ENCODE data around the gene ARHGAP25.

ARHGAP25 gene

DNA sequence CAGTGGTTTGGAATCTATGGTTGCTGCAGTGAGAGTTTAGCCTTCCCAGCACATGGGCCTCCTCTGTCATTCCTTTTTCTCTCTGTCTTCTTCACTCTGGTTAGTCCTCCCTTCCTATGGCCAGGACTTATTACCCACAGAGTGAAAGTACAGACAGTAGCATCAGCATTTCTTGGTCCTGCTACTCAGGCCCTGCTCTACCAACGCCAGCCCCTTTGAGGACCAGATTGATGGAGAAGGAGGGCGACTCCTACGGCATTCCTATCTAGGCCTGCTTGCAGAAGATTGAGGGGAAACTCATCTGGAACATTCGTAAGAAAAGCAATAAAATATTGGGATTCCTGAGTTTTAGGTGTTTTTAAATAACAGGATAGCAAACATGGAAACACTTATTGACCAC, 93.1 kb downstream of the ARHGAP25 start:
- no peak for DNase-seq (ENCODE audit: low read depth in 2 of 3, low spot score in 1 of 3)

DNA sequence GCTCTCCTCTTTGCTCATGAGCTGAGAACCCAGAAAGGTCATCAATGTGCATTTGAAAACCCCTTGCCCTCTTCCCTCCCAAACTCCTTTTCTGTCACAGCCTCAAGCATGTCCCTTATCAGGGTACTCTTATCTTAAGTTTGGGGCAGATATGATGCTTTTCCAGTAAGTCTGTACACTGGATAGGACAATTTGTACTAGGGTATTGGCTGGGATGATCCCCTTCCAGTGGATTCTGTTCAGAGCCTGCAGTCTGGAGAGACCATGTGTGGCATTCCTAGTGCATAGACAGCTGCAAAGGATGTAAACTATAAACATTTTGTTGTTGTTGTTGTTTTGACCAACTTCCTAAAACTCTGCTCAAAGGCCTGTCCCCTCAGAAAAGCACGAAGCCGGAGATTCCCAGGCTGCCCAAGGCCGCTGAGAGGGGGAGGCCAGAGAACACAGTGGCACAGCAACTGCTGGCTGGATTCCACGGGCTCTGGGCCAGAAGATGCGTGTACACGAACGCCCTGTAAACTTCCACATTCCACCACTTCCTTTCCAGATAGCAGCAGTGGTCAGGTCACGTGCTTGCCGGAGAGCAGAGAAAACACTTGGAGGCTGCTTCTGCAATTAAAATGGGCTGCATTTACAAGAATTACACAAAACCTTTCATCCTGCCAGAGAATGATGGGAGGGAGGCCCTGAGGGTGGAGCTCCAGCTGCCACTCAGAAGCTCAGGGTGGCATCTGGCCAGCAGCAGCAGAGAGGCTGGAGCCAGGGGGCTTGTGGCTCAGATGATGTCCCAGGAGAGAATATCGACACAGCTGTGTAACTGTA, 94.5 kb downstream of the ARHGAP25 start:
- DNase-seq (ENCODE audit: low read depth in 2 of 3, low spot score in 1 of 3), result peak; percentile 35 to 58 (median 39)

DNA sequence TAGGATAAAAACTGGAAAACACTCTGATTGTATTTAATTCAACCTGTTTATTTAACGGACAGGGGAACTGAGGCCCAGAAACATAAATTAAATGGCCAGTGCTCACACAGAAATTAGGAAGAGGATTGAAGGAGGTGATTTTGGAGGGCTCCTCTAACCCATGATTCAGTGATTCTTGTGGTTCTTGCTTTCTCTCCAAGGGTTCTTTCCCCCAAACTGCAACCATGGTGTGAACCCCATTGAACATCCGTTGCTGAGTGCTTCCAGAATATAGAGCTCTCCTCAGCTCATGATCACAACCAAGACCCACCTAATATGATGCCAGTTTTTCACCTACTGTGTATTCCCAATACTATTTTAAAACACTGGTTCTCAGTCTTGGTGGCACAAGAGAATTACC, 95.1 kb downstream of the ARHGAP25 start:
- no peak for DNase-seq (ENCODE audit: low read depth in 2 of 3, low spot score in 1 of 3)

DNA sequence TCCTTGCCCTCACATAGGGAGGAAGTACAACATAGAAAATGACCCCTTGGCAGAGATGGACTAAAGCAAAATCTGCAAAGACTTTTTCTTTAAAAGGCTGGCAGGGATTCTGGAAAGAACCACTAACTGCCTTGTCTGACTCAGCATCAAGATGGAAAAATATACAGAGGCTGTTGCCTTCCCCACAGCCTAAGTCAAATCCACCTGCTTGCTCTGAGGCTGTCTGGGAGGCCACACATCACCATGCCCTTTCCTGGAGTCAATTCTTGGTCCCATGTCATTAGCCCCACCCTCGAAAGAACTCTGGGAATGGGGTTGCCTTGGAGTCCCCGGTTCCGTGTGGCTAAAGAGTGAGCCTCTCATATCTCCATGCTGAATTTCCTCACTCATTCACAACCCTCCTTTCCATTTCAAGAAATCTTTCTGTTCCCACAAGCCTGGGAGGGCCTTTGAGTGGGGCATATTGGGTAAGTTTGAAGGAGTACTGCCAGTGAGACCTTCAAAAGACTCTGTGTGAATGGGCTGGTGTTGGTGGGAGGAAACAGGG, 97.1 kb downstream of the ARHGAP25 start:
- no peak for DNase-seq (ENCODE audit: low read depth in 2 of 3, low spot score in 1 of 3)

DNA sequence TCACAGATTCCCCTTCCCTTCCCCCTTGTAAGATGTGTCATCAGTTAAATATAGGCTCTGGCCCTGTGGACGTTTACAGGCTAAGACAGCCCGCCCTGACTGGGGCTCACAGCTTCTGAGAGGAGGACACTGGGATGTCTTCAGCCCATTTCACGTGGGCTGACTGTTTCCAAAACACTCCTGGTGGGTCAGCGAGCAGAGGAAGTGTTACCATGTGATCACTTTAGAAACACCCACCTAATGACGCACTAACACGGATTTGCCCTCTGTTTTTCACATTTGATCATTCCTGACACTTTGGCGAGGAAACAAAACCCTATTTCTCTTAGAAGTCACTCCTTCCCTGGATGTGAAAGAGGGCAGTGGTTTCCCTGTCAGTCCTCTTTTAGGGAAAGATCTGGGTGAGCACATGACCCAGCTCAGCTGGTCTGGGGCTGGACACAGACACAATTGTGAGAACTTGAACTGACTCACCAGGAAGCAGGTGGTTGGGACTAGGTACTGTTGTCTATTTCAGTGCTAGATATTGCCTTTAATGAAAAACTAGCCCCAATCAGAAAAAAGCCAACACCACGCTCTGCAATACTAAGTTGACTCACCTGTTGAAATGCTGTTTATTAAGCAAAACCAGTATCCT, 97.7 kb downstream of the ARHGAP25 start:
- DNase-seq (ENCODE audit: low read depth in 2 of 3, low spot score in 1 of 3), result peak in 1 of 3 donors; percentile 32

DNA sequence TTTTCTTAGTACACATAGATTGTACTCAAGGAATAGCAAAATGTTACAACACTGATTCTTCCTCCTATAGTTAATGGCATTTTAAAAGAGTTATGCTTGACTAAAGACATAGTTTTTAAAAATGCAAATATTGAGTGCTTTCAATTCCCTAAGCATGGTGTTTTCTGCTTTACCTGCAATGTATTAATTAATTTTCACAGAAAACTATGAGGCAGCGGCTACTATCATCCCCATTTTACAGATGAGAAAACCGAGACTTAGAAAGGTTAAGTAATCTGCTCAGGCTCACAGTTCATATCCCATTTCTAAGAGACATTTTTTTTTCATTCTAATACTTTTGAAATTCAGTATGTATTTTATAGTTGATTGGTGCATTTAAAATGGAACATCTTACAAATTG, 98.6 kb downstream of the ARHGAP25 start:
- no peak for DNase-seq (ENCODE audit: low read depth in 2 of 3, low spot score in 1 of 3)

DNA sequence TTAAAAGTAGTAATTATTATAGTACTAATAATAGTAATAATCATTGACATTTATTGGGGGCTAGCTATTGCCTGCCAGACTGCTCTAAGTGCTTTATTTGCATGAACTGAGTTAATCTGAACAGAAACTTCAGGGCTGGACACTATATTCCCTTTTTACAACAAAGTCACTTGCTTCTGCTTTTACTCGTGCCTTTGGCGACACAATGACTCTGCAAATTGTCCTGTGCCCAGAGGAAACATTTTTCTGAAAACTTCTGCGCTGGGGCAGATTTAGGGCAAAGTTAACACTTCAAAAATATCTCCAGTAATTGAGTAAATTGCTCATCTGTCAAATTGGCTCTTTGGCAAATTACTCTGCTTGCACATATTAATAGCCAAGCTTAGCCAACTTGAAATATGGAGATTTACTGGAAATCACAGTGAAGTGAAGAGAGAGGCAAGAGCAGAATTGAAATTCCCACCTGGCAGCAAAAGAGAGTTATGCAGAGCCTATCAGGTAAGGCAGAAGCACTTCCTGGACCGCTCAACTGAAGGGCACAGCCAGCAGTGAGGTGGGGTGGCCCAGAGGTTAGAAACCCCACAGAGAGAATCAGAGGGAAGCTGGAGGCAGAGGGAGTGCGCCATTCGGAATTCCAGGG, 100.2 kb downstream of the ARHGAP25 start:
- DNase-seq (ENCODE audit: low read depth in 2 of 3, low spot score in 1 of 3), result no peak

DNA sequence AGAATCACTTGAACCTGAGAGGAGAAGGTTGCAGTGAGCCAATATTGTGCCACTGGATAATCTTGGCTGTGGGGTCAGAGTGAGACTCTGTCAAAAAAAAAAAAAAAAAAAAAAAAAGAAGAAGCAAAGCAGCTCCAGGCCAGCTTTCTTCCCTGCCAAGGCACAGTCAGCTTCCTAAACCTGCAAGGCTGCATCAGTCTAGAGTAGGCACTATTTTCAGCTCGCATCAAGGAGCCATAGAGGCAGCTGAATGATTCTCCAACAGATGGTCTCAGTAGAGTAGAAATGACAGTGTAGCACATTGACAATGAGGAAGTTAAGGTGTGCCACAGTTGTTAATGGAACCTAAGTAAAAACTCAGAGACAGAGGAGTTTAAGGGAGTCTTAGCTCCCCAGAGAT, 101.0 kb downstream of the ARHGAP25 start:
- no peak for DNase-seq (ENCODE audit: low read depth in 2 of 3, low spot score in 1 of 3)

DNA sequence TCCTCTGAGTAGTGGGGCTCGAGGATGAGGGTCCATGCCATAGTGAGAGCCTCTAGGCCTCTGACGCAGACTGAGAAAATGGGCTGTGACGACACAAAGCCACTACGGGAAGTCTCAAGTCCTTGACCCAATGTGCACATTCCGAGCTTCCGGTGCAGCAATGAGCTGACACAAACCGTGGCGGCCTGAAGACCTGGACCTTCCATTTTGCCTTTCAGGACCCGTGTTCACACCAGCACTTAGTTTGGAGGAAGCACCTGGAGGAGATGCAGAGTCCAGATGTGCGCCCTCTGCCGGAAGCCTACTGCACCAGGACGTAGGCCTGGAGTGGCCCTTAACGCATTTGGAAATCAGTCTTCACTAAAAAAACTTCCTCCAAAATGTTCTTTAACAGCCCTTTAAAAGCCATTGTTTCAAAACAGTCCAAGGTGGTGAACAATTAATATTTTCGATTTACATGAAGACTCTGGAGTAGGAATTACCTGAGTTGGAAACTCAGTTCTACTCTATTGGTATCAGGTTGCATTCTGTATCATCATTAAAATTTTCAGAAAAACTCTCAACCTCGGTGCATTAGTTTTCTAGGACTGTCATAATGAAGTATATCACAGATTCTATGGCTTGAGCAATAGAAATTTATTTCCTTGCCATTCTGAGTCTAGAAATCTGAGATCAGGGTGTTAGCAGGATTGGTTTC, 102.7 kb downstream of the ARHGAP25 start:
- peak; percentile 41 to 63 (median 56) for DNase-seq (ENCODE audit: low read depth in 2 of 3, low spot score in 1 of 3)

DNA sequence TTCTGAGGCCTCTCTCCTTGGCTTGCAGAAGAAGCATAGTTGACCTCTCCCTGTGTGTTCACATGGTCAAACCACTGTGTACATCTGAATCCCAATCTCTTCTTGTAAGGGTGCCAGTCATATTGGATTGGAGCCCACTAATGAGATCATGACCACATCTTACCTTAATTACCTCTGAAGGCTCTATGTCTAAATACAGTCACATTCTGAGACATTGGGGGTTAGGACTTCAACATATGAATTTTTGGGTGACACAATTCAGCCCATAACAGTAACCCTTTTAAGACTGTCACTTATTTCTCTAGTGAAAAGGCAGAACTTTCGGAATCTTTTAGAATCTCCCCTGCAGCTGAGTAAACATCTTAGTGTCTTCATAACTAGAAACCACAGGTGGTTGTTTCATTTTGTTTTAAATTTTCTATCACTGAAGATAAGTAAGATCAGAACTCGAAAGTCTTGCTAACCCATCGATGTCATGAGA, 103.3 kb downstream of the ARHGAP25 start:
- DNase-seq (ENCODE audit: low read depth in 2 of 3, low spot score in 1 of 3), result no peak

DNA sequence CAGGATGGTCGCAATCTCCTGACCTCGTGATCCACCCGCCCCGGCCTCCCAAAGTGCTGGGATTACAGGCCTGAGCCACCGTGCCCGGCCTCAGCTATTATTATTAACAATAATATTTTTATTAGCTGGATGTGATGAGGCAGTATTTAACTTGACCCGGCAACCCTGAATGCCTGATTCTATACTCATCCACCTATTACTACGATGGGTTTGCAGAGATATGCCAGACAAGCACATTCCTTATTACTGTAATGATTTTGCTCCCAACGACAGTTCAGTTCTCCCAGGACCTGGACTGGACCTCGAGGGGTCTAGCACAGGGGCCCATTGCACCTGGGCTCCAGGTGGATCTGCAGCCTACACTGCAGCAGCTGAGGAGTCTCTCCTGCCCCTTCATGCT, 104.0 kb downstream of the ARHGAP25 start:
- DNase-seq (ENCODE audit: low read depth in 2 of 3, low spot score in 1 of 3), result no peak

DNA sequence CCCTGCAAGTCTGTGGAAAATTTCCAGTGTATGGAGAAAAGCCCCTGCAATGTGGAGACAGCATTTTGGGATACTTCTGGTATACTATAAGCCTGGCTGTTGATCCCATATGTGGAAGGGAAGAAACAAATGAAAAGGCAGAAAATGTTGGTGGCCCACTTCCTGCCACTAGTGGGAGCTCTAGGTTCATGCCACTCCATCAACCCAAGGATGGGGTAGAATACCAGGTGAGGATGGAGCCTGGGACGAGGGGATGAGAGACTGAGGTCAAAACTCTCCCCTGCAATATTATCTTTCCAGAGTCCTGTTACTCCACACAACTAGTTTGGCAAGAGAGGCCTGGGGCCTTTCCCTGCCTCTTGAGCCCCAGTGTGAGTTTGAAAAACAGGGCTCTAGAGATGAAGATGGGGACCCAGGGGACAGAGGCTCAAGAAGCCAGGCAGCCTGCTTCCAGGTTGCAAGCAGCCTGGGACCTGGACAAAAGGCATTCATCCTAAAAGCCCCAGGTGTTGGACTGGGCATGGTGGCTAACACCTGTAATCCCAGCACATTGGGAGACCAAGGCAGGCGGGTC, 104.7 kb downstream of the ARHGAP25 start:
- peak in 1 of 3 donors; percentile 38 for DNase-seq (ENCODE audit: low read depth in 2 of 3, low spot score in 1 of 3)

DNA sequence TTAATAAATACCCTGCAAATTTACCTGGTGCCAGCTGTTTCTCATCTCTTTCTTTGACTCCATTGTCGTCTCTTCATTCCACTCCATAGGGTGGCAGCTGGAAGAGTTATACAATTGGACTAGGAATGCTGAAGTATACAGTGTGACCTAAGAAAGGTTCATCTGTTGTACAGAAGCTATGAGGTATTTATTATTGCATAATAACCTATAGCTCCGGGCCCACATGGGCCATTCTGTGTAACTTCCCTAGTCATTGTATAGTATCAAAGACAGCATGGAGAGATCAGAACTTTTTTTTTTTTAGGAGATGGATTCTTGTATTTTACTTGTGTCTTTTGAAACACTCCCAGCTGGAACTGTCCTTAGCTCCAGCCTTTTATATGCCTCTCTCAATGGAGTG, 110.4 kb downstream of the ARHGAP25 start:
- no peak for DNase-seq (ENCODE audit: low read depth in 2 of 3, low spot score in 1 of 3)

DNA sequence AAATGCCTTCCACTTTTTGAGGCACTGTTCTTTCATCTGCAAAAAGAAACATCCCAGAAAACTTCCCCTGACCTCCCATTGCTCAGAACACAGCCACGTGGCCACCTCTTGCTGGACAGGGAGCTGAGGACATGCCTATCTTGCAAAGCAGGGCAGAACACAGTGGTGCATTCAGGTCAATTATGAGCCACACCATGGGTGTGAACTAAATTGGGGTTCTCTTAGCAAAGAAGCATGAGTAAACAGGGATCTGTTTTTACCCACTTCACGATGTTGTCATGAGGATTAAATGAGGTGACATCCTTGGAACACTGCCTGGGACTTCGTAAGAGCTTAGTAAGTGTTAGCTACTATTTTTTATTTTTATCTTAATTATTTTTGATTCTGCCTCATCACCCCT, 111.5 kb downstream of the ARHGAP25 start:
- DNase-seq (ENCODE audit: low read depth in 2 of 3, low spot score in 1 of 3), result no peak

DNA sequence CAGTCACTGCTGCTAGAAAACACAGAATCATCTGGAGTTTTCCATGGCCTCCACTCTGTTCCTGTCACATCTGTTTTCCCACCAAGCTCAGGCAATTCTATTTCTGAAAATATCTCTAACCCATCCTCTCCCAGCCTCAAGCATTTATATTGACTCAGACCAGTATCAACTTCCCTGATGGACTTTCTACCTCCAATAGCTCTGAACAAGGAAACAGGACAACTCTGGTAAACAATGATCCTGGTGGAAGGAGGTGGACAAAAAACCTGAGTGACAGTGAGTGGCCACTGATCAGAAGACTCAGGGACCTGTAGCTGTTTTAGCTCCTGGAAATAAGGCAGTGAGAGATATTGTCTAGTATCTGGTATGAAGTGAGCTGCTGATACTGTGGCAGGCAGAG, 113.1 kb downstream of the ARHGAP25 start:
- no peak for DNase-seq (ENCODE audit: low read depth in 2 of 3, low spot score in 1 of 3)

DNA sequence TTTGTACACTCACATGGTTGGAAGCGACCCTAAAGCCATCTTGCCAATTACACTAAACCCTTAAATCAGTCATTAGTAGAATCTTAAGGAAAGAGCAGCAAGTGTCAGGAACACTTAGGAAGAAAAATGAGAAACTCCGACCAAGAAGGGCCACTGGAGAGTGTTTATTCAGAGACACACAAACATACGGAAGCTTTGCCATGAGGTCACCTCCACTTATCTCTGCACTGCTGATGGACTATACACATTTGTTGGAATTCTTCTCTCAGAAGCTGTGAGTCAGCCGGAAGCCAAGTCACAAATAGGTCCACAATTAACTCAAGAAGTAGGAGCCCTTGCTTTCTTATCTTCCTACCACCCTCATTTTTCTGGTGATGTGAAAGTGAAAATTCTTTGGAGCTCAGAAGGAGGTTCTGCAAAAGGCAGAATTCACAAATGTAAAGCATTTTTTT, 115.0 kb downstream of the ARHGAP25 start:
- DNase-seq (ENCODE audit: low read depth in 2 of 3, low spot score in 1 of 3), result no peak

DNA sequence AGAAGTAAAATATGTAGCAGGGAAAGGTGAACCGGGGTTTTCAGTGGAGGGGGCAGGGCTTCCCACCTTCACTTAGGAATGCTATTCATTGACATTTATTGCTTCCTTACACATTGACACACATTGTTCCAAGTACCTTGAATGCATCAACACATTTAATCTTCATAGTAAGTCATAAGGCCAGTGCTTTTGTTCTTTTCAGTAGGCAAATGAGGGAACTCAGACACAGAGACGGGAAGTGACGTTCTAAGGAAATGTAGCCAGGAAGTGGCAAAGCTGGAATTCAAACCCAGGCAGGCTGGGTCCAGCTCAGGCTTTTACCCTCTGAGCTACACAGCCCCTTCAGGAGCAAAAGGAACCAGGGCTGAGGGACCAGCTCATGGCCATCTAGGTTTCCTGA, 115.9 kb downstream of the ARHGAP25 start:
- DNase-seq (ENCODE audit: low read depth in 2 of 3, low spot score in 1 of 3), result no peak

DNA sequence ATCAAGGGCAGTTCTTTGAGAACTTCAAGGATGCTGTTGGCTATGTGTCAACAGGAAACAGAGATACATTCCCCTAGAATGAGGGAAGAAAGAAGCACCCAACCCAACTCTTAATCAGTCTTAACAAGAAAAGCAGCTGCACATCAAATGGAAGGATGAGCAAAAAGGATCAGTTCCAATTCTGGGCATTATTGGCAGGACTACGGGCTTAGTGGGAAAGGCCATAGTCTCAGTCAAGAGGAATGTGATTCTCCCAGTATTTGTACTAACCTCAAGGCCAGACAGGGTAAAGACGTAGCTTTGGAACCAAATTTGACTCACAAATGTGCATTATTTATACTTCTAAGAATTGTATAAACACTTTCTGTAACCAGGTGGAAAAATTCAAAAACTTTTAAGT, 118.4 kb downstream of the ARHGAP25 start:
- DNase-seq (ENCODE audit: low read depth in 2 of 3, low spot score in 1 of 3), result no peak

DNA sequence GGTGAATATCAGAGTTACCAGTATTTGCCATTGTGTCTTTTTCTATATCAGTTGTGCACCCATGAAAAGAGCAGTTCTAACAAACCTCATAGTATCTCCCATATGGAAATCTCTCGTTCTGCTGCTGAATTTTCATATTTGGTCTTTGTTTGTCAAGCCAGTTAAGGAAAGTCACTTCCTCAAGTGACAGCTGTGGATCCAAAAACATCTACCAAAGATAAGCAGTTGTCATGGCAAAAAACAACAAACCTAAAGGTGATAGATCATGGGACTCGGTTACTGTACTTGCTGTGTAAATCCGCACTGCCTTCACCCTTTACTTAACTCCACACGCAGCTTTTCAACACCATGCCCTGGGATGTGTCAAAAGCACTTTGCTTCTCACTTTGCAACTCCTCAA, 119.3 kb downstream of the ARHGAP25 start:
- DNase-seq (ENCODE audit: low read depth in 2 of 3, low spot score in 1 of 3), result no peak

DNA sequence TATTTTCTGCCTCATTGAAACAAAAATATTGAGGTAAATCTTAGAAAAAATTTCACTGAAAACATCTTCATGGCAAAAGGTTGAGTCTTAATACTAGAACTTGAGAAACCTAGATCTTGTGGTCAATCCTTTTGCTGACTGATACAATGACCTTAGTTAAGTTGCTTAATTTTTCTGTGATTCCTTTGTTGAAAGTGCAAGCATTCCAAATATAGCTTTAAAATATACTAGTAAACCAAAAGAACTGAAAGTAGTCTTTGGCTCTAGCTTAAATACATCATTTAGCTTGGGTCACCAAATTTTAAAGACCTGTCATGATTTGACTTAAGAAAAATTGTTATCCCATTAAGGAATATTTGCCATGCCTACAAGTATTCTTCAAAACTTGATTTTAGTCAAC, 119.9 kb downstream of the ARHGAP25 start:
- no peak for DNase-seq (ENCODE audit: low read depth in 2 of 3, low spot score in 1 of 3)

DNA sequence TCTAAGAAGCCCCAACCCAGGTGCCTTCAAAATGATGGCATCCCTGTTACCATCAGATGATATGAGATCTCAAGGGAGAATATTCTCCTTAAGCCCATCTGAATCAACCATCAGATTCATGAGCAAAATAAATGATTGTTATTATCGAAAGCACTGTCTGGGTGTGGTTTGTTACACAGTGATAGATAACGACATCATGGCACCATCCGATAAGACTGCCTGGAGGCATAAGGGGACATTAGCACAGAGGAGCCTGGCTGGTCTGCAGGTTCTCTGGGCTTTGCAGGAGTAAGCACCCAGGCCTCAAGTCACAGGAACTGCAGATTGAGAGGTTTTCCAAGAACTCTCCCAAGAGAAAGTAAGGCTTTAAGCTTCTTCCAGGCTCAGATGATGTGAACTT, 120.9 kb downstream of the ARHGAP25 start:
- DNase-seq (ENCODE audit: low read depth in 2 of 3, low spot score in 1 of 3), result no peak

Measured in stimulated activated CD4-positive, alpha-beta T cell treated with anti-CD3 and anti-CD28 coated beads, Interleukin-12 subunit alpha, Interleukin-12 subunit beta, amount 100 ng/mL, for 48 hours (primary cell).